ENCODE data around the gene CDC7. TPM values are rescaled to one million over a fixed set of nuclear protein-coding genes. Genes with fewer than 3 reads are reported as not detected.
A peak's percentile ranks its signal among the peaks of the same experiment; 100 is the strongest.

The CDC7 gene
- total and polyA plus RNA-seq, 8 donors, result 6.3 to 25.3 (median 18.1) TPM

DNA sequence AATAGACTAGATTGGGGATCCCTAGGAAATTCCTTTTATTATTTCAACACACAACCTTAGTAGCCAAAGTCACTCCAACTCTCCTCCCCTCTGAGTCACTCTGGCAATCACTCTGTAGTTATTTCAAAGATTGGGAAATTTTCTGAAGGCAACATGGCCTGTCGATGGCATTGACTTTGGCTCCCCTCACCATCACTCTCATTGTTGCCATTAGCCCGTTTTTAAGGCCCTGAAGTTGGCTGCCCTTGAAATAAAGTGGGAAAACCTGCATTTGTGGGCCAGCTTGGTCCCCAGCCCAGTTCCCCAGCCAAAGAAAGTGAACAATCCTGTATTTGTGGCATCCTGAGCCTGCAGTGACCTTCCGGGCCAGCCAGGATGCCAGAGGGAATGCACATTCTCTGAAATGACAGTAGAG is 52.5 kb downstream of the CDC7 start:
- DNase-seq, result no peak
- Histone ChIP-seq H3K9me3 (peaks cover 0 to 2% of the 10 kb centered on the region in 2 donors), H3K27ac (peak overlapping the region; percentile 30 to 35), H3K4me1 (peaks cover 5 to 36% of the 10 kb centered on the region in 2 donors), H3K36me3 (no peaks in the 10 kb centered on the region), H3K27me3 (no peaks in the 10 kb centered on the region), H3K4me3 (no peak overlapping the region)
- TF ChIP-seq, protein P1, sequence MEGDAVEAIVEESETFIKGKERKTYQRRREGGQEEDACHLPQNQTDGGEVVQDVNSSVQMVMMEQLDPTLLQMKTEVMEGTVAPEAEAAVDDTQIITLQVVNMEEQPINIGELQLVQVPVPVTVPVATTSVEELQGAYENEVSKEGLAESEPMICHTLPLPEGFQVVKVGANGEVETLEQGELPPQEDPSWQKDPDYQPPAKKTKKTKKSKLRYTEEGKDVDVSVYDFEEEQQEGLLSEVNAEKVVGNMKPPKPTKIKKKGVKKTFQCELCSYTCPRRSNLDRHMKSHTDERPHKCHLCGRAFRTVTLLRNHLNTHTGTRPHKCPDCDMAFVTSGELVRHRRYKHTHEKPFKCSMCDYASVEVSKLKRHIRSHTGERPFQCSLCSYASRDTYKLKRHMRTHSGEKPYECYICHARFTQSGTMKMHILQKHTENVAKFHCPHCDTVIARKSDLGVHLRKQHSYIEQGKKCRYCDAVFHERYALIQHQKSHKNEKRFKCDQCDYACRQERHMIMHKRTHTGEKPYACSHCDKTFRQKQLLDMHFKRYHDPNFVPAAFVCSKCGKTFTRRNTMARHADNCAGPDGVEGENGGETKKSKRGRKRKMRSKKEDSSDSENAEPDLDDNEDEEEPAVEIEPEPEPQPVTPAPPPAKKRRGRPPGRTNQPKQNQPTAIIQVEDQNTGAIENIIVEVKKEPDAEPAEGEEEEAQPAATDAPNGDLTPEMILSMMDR (IDR thresholded peaks at IDR 0.05), result no peak
- ATAC-seq, result peak; percentile 78
- intact Hi-C loops (cut with DNase I), result no loop called here

DNA sequence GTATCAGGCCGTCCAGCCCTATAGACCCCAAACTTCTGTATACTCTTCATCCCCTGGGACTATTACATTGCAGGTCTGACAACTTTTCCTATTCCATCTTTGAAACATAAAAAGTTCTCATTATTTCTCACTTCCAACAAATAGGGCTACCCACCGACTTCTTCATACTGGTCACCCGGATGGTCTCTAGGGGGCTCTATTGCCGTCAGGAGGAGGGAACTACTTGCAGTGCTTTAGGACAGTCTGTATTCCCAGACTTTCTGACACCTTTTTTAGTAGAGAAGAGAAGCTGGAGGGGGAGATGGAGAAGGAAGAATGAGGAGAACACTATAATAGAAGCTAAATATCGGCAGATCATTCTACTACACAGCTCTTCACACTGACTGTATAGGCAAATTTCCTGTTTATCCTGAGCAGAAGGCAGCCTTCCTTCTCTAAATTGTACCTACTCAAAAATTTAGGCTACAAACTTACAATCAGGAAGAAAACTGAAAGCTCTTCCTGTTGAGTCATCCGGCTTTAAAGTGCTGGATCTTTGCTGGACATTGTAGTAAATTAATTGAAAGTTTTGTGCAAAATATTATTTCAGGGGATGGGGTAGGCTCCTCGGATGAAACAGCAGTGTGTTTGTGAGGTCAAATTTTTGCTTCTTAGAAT is 54.6 kb downstream of the CDC7 start:
- Histone ChIP-seq H3K9me3 (peaks cover 0 to 2% of the 10 kb centered on the region in 2 donors), H3K27ac (peak overlapping the region; percentile 20 to 50), H3K4me3 (no peak overlapping the region), H3K4me1 (peaks cover 5 to 25% of the 10 kb centered on the region in 2 donors), H3K27me3 (no peaks in the 10 kb centered on the region), H3K36me3 (no peaks in the 10 kb centered on the region)
- ATAC-seq (no peak), DNase-seq (no peak)
- intact Hi-C loops (cut with DNase I), result no loop called here
- TF ChIP-seq, protein P1 (IDR thresholded peaks at IDR 0.05), result no peak

DNA sequence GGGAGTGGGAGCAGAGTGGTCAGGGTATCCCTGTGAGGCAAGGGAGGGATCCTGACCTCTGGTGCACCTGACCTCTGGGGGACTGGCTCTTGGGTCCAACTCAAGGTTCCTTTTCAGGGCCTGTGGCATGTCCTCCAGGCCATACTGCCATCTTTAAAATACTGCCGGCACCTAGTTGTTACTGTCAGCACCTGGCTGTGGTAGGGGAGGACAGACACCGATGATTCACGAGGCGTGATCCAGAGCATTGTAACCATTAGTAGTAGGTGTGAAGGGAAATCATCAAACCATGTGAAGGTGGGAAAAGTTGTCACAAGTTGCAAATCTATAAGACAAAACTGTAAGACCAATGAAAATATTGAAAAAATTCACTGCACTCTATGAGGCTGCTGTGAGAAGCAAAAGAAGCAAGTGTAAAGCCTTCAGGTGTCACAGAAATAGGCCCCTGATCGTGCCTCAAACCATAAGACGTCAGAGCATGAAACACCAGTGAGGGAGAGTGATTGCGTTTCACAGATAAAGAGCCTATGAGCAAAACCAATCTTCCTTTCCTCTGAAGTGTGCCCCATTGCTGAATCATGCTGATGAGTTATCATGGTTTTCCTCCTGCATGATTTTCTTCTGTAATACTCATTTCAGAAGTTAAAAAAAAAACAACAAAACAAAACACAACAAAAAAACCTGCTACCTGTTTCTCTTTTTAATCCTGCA is 55.3 kb downstream of the CDC7 start:
- Histone ChIP-seq H3K4me1 (peaks cover 5 to 25% of the 10 kb centered on the region in 2 donors), H3K9me3 (no peaks in the 10 kb centered on the region), H3K36me3 (no peaks in the 10 kb centered on the region), H3K4me3 (no peak overlapping the region), H3K27ac (peak overlapping the region; percentile 20 to 50), H3K27me3 (no peaks in the 10 kb centered on the region)
- DNase-seq (no peak), ATAC-seq (peak; percentile 10)
- TF ChIP-seq, protein P1 (IDR thresholded peaks at IDR 0.05), result no peak
- intact Hi-C loops (cut with DNase I), result no loop called here

DNA sequence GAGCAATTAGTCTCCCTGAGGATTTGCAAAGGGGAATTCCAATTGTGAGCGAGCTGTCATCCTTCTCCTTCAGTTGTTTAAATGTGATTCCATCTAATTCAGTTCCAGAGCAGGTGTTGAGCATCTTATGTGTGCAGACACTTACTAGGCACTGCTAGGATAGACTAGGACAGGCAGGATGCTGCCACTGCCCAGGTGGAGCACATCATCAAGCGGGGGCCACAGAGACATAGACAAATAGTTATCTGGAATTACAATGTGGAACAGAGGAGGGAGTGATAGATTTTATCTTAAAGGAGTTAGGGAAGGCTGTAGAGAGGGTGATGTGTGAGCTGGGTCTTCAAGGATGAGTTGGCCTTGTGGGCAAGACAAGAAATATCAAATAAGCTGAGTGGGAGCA is 55.9 kb downstream of the CDC7 start:
- Histone ChIP-seq H3K36me3 (no peaks in the 10 kb centered on the region), H3K4me1 (peaks cover 5 to 25% of the 10 kb centered on the region in 2 donors), H3K27me3 (no peaks in the 10 kb centered on the region), H3K4me3 (no peak overlapping the region), H3K27ac (no peak overlapping the region), H3K9me3 (no peaks in the 10 kb centered on the region)
- TF ChIP-seq, protein P1 (IDR thresholded peaks at IDR 0.05), result no peak
- no peak for DNase-seq
- ATAC-seq, result no peak
- intact Hi-C loops (cut with DNase I), result no loop called here

DNA sequence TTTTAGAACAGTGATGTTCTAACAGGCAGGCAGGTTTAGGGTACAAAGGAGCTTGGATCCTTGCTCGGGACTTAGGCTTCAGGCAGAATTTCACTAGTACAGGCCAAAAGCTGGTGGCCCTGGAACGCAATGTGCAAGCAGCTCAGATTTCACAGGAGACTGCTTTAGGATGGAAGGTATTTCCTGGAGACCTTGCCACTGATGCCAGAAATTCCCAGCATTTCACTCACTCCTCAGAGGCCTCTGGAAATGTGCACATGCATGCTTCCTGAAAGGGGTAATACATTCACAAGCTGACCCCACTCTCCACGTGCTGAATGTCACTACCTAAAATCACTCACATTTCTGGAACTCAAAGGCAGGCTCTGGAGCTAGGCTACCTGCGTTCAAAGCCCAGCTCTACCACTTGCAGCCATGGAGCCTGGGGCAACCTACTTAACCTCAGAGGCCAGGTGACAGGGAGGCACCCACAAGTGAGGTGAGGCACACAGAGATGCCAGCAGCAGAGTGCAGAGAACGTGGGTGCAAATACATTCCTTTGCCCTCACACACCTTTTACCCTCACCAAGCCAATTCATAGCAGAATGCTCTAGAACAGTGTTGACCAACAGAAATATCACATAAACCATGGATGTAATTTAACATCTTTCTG is 56.5 kb downstream of the CDC7 start:
- no peak for ATAC-seq
- Histone ChIP-seq H3K36me3 (no peaks in the 10 kb centered on the region), H3K27me3 (no peaks in the 10 kb centered on the region), H3K4me3 (no peak overlapping the region), H3K4me1 (peaks cover 5 to 25% of the 10 kb centered on the region in 2 donors), H3K9me3 (no peaks in the 10 kb centered on the region), H3K27ac (no peak overlapping the region)
- intact Hi-C loops (cut with DNase I), result no loop called here
- DNase-seq, result no peak
- TF ChIP-seq, protein P1 (IDR thresholded peaks at IDR 0.05), result no peak
